ENCODE measurements around the gene NUP153.
"Not testable (repeated sequence)": the region's sequence is repeated elsewhere in the genome, so short reads cannot be mapped to it uniquely, and the experiment has no call there.

Gene NUP153

DNA sequence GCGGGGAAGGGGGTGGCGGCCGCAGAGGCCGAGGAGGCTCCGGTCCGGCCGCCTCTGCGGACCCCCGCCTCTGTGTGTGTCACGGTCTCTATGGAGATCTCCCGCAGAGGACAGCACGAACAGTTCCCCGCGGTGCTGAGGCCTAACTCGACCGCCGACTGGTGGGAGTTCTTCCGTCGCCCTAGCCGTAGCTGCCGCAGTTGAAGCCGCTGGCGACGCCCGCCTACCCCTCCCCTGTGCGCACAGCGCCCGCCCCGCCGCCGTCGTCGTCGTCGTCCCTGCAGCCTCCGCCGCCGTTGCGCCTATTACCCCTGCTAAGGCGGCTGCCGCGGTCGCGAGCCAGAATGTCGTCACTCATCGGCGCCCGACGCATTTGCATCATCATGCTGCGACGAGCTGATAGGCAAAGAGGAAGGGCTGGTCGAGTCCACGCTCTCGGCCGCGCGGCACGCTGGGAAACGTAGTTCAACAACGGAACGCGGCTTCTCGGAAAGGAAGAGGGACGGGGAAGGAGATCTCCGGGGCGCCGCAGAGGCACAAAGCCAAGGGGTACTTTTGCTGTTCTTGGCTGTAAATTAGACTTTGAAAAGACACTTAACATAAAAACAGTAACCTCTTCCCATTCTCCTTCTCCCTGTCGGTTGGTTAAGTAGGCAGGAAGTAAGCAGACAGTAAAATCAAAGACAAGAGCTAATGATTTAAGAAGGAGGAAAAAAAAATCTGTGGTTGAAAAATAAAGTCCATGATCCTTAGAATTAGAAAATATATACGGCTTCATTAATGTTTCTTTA is at the start of gene NUP153:
Gene NUP153, minus strand, starts transcription at position 346 of the 791 bp plus-strand sequence. CDS start 538 bp downstream, outside the sequence.
- Histone ChIP-seq H3K9ac (ENCODE audit: low read length) (peak within 1 kb of the TSS; percentile 89), H3K36me3 (ENCODE audit: insufficient read depth, low read length) (no peaks in the 10 kb centered on the region), H3K9me3 (ENCODE audit: low read length) (no peaks in the 10 kb centered on the region), H3K4me3 (ENCODE audit: low read depth in 1 of 2, low read length in 2 of 2) (peak within 1 kb of the TSS; percentile 83 to 96), H3K27ac (ENCODE audit: low read depth, low read length) (peak within 1 kb of the TSS; percentile 99), H3K4me1 (ENCODE audit: insufficient read depth, low read length) (peaks cover 17% of the 10 kb centered on the region), H3K27me3 (ENCODE audit: control insufficient read depth in 1 of 2, insufficient read depth in 2 of 2, low read length in 2 of 2) (no peaks in the 10 kb centered on the region)

DNA sequence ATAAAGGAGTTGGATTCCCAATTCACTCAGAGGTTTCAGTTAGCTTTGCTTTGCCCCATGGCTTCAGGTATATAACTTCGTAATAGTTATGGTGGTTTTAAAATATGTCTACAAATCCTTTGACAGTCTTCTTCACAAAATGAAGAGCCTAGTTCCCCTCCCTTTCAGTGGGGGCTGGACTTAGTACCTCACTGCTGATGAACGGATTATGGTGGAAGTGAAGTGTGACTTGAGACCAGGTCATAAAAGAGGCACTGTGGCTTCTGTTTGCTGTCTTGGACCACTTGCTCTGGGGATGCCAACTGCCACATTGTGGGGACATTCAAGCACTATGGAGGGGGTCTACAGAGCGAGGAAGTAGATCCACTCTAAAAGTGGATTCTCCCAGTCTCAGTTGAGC is 47.5 kb upstream of the NUP153 start:
- H3K9me3 ChIP-seq (ENCODE audit: low read length) = no peaks in the 10 kb centered on the region
- H3K27ac ChIP-seq (ENCODE audit: low read depth, low read length) = no peak overlapping the region
- no peaks in the 10 kb centered on the region for H3K4me1 ChIP-seq (ENCODE audit: insufficient read depth, low read length)
- H3K27me3 ChIP-seq (ENCODE audit: control insufficient read depth in 1 of 2, insufficient read depth in 2 of 2, low read length in 2 of 2) = no peaks in the 10 kb centered on the region
- H3K9ac ChIP-seq (ENCODE audit: low read length) = no peak overlapping the region
- no peaks in the 10 kb centered on the region for H3K36me3 ChIP-seq (ENCODE audit: insufficient read depth, low read length)
- no peak overlapping the region for H3K4me3 ChIP-seq (ENCODE audit: low read depth in 1 of 2, low read length in 2 of 2)

DNA sequence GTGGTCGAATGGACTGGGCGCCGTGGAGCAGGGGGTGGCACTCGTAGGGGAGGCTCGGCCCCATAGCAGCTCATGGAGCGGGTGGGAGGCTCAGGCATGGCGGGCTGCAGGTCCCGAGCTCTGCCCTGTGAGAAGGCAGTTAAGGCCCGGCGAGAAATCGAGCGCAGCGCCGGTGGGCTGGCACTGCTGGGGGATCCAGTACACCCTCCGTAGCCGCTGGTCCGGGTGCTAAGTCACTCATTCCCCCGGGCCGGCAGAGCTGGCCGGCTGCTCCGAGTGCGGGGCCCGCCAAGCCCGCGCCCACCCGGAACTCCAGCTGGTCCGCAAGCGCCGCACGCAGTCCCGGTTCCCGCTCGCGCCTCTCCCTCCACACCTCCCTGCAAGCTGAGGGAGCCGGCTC is 38.6 kb upstream of the NUP153 start:
- not testable (repeated sequence) for H3K9me3 ChIP-seq (ENCODE audit: low read length); H3K4me1 ChIP-seq (ENCODE audit: insufficient read depth, low read length); H3K36me3 ChIP-seq (ENCODE audit: insufficient read depth, low read length)

GRCh38 chr6:17744757-17745308 is 38.1 kb upstream of the NUP153 start:
- H3K27ac ChIP-seq (ENCODE audit: low read depth, low read length); H3K9ac ChIP-seq (ENCODE audit: low read length); H3K36me3 ChIP-seq (ENCODE audit: insufficient read depth, low read length); H3K4me1 ChIP-seq (ENCODE audit: insufficient read depth, low read length); H3K4me3 ChIP-seq (ENCODE audit: low read depth in 1 of 2, low read length in 2 of 2); H3K27me3 ChIP-seq (ENCODE audit: control insufficient read depth in 1 of 2, insufficient read depth in 2 of 2, low read length in 2 of 2); H3K9me3 ChIP-seq (ENCODE audit: low read length): not testable (repeated sequence)

More for the DNA sequence above, 38.6 kb upstream of the NUP153 start:
- not testable (repeated sequence) for H3K4me3 ChIP-seq (ENCODE audit: low read depth in 1 of 2, low read length in 2 of 2); H3K27me3 ChIP-seq (ENCODE audit: control insufficient read depth in 1 of 2, insufficient read depth in 2 of 2, low read length in 2 of 2); H3K9ac ChIP-seq (ENCODE audit: low read length); H3K27ac ChIP-seq (ENCODE audit: low read depth, low read length)

- H3K36me3 ChIP-seq (ENCODE audit: insufficient read depth, low read length) = no peaks in the 10 kb centered on the region
- no peak overlapping the region for H3K27ac ChIP-seq (ENCODE audit: low read depth, low read length)
- H3K4me1 ChIP-seq (ENCODE audit: insufficient read depth, low read length) = no peaks in the 10 kb centered on the region
- H3K9ac ChIP-seq (ENCODE audit: low read length) = no peak overlapping the region
- H3K9me3 ChIP-seq (ENCODE audit: low read length) = no peaks in the 10 kb centered on the region
- H3K4me3 ChIP-seq (ENCODE audit: low read depth in 1 of 2, low read length in 2 of 2) = no peak overlapping the region
- no peaks in the 10 kb centered on the region for H3K27me3 ChIP-seq (ENCODE audit: control insufficient read depth in 1 of 2, insufficient read depth in 2 of 2, low read length in 2 of 2)
These were observed 37.5 kb upstream of the NUP153 start for GRCh38 chr6:17744019-17744756.

GRCh38 chr6:17741507-17741906 is 34.8 kb upstream of the NUP153 start:
- H3K4me3 ChIP-seq (ENCODE audit: low read depth in 1 of 2, low read length in 2 of 2) = no peak overlapping the region
- H3K9me3 ChIP-seq (ENCODE audit: low read length) = no peaks in the 10 kb centered on the region
- H3K36me3 ChIP-seq (ENCODE audit: insufficient read depth, low read length) = no peaks in the 10 kb centered on the region
- H3K27me3 ChIP-seq (ENCODE audit: control insufficient read depth in 1 of 2, insufficient read depth in 2 of 2, low read length in 2 of 2) = no peaks in the 10 kb centered on the region
- H3K4me1 ChIP-seq (ENCODE audit: insufficient read depth, low read length) = no peaks in the 10 kb centered on the region
- H3K27ac ChIP-seq (ENCODE audit: low read depth, low read length) = no peak overlapping the region
- no peak overlapping the region for H3K9ac ChIP-seq (ENCODE audit: low read length)

- no peak overlapping the region for H3K9ac ChIP-seq (ENCODE audit: low read length)
- no peaks in the 10 kb centered on the region for H3K9me3 ChIP-seq (ENCODE audit: low read length)
- H3K36me3 ChIP-seq (ENCODE audit: insufficient read depth, low read length) = no peaks in the 10 kb centered on the region
- no peaks in the 10 kb centered on the region for H3K27me3 ChIP-seq (ENCODE audit: control insufficient read depth in 1 of 2, insufficient read depth in 2 of 2, low read length in 2 of 2)
- H3K27ac ChIP-seq (ENCODE audit: low read depth, low read length) = no peak overlapping the region
- no peaks in the 10 kb centered on the region for H3K4me1 ChIP-seq (ENCODE audit: insufficient read depth, low read length)
- no peak overlapping the region for H3K4me3 ChIP-seq (ENCODE audit: low read depth in 1 of 2, low read length in 2 of 2)
These were observed 34.0 kb upstream of the NUP153 start for GRCh38 chr6:17740559-17741220.

- no peaks in the 10 kb centered on the region for H3K4me1 ChIP-seq (ENCODE audit: insufficient read depth, low read length)
- no peaks in the 10 kb centered on the region for H3K27me3 ChIP-seq (ENCODE audit: control insufficient read depth in 1 of 2, insufficient read depth in 2 of 2, low read length in 2 of 2)
- H3K4me3 ChIP-seq (ENCODE audit: low read depth in 1 of 2, low read length in 2 of 2) = no peak overlapping the region
- no peak overlapping the region for H3K9ac ChIP-seq (ENCODE audit: low read length)
- H3K27ac ChIP-seq (ENCODE audit: low read depth, low read length) = no peak overlapping the region
- H3K9me3 ChIP-seq (ENCODE audit: low read length) = no peaks in the 10 kb centered on the region
- no peaks in the 10 kb centered on the region for H3K36me3 ChIP-seq (ENCODE audit: insufficient read depth, low read length)
These were observed 31.1 kb upstream of the NUP153 start for GRCh38 chr6:17737704-17738252.

DNA sequence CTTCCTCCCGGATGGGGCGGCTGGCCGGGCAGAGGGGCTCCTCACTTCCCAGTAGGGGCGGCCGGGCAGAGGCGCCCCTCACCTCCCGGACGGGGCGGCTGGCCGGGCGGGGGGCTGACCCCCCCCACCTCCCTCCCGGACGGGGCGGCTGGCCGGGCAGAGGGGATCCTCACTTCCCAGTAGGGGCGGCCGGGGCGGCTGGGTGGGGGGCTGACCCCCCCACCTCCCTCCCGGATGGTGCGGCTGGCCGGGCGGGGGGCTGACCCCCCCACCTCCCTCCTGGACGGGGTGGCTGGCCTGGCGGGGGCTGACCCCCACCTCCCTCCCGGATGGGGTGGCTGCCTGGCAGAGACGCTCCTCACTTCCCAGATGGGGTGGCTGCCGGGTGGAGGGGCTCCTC is 28.6 kb upstream of the NUP153 start:
- H3K27me3 ChIP-seq (ENCODE audit: control insufficient read depth in 1 of 2, insufficient read depth in 2 of 2, low read length in 2 of 2); H3K4me1 ChIP-seq (ENCODE audit: insufficient read depth, low read length); H3K36me3 ChIP-seq (ENCODE audit: insufficient read depth, low read length): not testable (repeated sequence)

GRCh38 chr6:17730078-17730704 is 23.5 kb upstream of the NUP153 start:
- no peaks in the 10 kb centered on the region for H3K27me3 ChIP-seq (ENCODE audit: control insufficient read depth in 1 of 2, insufficient read depth in 2 of 2, low read length in 2 of 2)
- no peaks in the 10 kb centered on the region for H3K4me1 ChIP-seq (ENCODE audit: insufficient read depth, low read length)
- H3K9ac ChIP-seq (ENCODE audit: low read length) = no peak overlapping the region
- no peaks in the 10 kb centered on the region for H3K9me3 ChIP-seq (ENCODE audit: low read length)
- no peak overlapping the region for H3K4me3 ChIP-seq (ENCODE audit: low read depth in 1 of 2, low read length in 2 of 2)
- H3K36me3 ChIP-seq (ENCODE audit: insufficient read depth, low read length) = no peaks in the 10 kb centered on the region
- H3K27ac ChIP-seq (ENCODE audit: low read depth, low read length) = no peak overlapping the region

More for the DNA sequence above, 28.6 kb upstream of the NUP153 start:
- not testable (repeated sequence) for H3K9ac ChIP-seq (ENCODE audit: low read length); H3K27ac ChIP-seq (ENCODE audit: low read depth, low read length); H3K4me3 ChIP-seq (ENCODE audit: low read depth in 1 of 2, low read length in 2 of 2); H3K9me3 ChIP-seq (ENCODE audit: low read length)
